IMR-90 (cell line): Measurements from ENCODE around the gene NCOA3. TPM values are rescaled to one million over a fixed set of nuclear protein-coding genes. Genes with fewer than 3 reads are reported as not detected.

Source experiments
- ATAC-seq: fragments of 200-7000 bp; cut with Tn5 transposase; 2 replicates; pipeline ENCODE4 v1.9.1; 2020; ENCODE audit warnings: low read depth, mild to moderate bottlenecking, moderate library complexity
- BruUV-seq: library from RNA; stranded (reverse); fragments of 400-500 nt; replicated peaks from 2 replicates; lab custom pipeline; 2021; lab: Mats Ljungman, UMichigan
- CTCF ChIA-PET: fragments of 300-600 bp; formaldehyde crosslinking; extraction: SDS; loops from one replicate; lab custom pipeline; 2021; ENCODE audit warnings: antibody characterized with exemption; lab: Yijun Ruan, JAX
- POLR2A ChIA-PET: fragments of 300-600 bp; sonication (Branson Sonifier 250); formaldehyde crosslinking; loops from one replicate; lab custom pipeline; 2022; ENCODE audit warnings: antibody characterized with exemption; ENCODE audit not compliant: unreplicated experiment; lab: Charles Lee
- DNase-seq: peaks from one replicate; pipeline ENCODE4 v3.0.0; 2013
- H2AFZ ChIP-seq: replicated peaks from 2 replicates; pipeline ENCODE3; 2013; ENCODE audit warnings: low read length, mild to moderate bottlenecking; ENCODE audit not compliant: poor library complexity
- H2AK5ac ChIP-seq: 2 replicates; pipeline ENCODE4 v1.6.1; 2013; ENCODE audit warnings: low read depth, low read length, inconsistent platforms
- H2AK9ac ChIP-seq: replicated peaks from 2 replicates; pipeline ENCODE3; 2013; ENCODE audit warnings: mild to moderate bottlenecking, low read depth, low read length, moderate library complexity; ENCODE audit not compliant: poor library complexity
- H2BK120ac ChIP-seq: 2 replicates; pipeline ENCODE4 v1.6.1; 2013; ENCODE audit warnings: low read depth, low read length, inconsistent platforms
- H2BK15ac ChIP-seq: 3 replicates; pipeline ENCODE4 v1.6.1; 2013; ENCODE audit warnings: low read depth, low read length, inconsistent platforms
- H2BK20ac ChIP-seq: 2 replicates; pipeline ENCODE4 v1.6.1; 2013; ENCODE audit warnings: low read depth, mild to moderate bottlenecking, inconsistent platforms, low read length, moderate library complexity
- H2BK5ac ChIP-seq: 2 replicates; pipeline ENCODE4 v1.6.1; 2013; ENCODE audit warnings: mild to moderate bottlenecking, low read depth, low read length, inconsistent platforms; ENCODE audit not compliant: poor library complexity, severe bottlenecking
- H3K14ac ChIP-seq: replicated peaks from 2 replicates; pipeline ENCODE4 v1.6.1; 2013; ENCODE audit warnings: low read depth, low read length, inconsistent platforms
- H3K18ac ChIP-seq: 2 replicates; pipeline ENCODE4 v1.6.1; 2013; ENCODE audit warnings: low read depth, low read length, control low read depth
- H3K23ac ChIP-seq: 2 replicates; pipeline ENCODE4 v1.6.1; 2013; ENCODE audit warnings: low read depth, low read length, inconsistent platforms
- H3K27ac ChIP-seq: 2 replicates; pipeline ENCODE4 v1.5.1; 2013; ENCODE audit warnings: mild to moderate bottlenecking, control low read depth, low read length; ENCODE audit not compliant: insufficient read depth
- H3K27me3 ChIP-seq: 2 replicates; pipeline ENCODE4 v1.6.1; 2013; ENCODE audit warnings: low read length; ENCODE audit not compliant: control insufficient read depth, insufficient read depth
- H3K36me3 ChIP-seq: 2 replicates; pipeline ENCODE4 v1.6.1; 2013; ENCODE audit warnings: low read length, mixed read lengths; ENCODE audit not compliant: control insufficient read depth, insufficient read depth
- H3K4ac ChIP-seq: 2 replicates; pipeline ENCODE4 v1.6.1; 2013; ENCODE audit warnings: low read depth, low read length, inconsistent platforms
- H3K4me1 ChIP-seq: 2 replicates; pipeline ENCODE4 v1.6.1; 2013; ENCODE audit warnings: low read length, mixed read lengths; ENCODE audit not compliant: control insufficient read depth, insufficient read depth
- H3K4me2 ChIP-seq: 2 replicates; pipeline ENCODE4 v1.6.1; 2013; ENCODE audit warnings: low read depth, mild to moderate bottlenecking, control low read depth, low read length, moderate library complexity
- H3K4me3 ChIP-seq: 2 replicates; pipeline ENCODE4 v1.5.1; 2013; ENCODE audit warnings: low read depth, mild to moderate bottlenecking, control low read depth, low read length, moderate library complexity; ENCODE audit not compliant: insufficient read depth
- H3K56ac ChIP-seq: 2 replicates; pipeline ENCODE4 v1.6.1; 2013; ENCODE audit warnings: low read length, inconsistent platforms; ENCODE audit not compliant: insufficient read depth; ENCODE audit errors: extremely low read depth
- H3K79me1 ChIP-seq, 2 experiments: 2 replicates each; pipeline ENCODE4 v1.6.1; 2013; ENCODE audit warnings: low read length in 2 of 2, inconsistent platforms in 1 of 2, low read depth in 1 of 2
- H3K9ac ChIP-seq: 2 replicates; pipeline ENCODE4 v1.6.1; 2013; ENCODE audit warnings: low read depth, low read length, control low read depth
- H3K9me1 ChIP-seq: 2 replicates; pipeline ENCODE4 v1.6.1; 2013; ENCODE audit warnings: low read length, inconsistent platforms; ENCODE audit not compliant: insufficient read depth
- H3K9me3 ChIP-seq: 2 replicates; pipeline ENCODE4 v1.6.1; 2013; ENCODE audit warnings: low read length; ENCODE audit not compliant: control insufficient read depth, insufficient read depth
- H4K20me1 ChIP-seq: 2 replicates; pipeline ENCODE4 v1.6.1; 2013; ENCODE audit warnings: low read length, inconsistent platforms; ENCODE audit not compliant: insufficient read depth
- H4K5ac ChIP-seq: 2 replicates; pipeline ENCODE4 v1.6.1; 2013; ENCODE audit warnings: mild to moderate bottlenecking, low read depth, low read length, control low read depth
- H4K8ac ChIP-seq, 2 experiments: 2 replicates each; pipeline ENCODE4 v1.6.1; 2013; ENCODE audit warnings: low read depth in 2 of 2, low read length in 2 of 2, control low read depth in 1 of 2, inconsistent platforms in 1 of 2
- H4K91ac ChIP-seq: 2 replicates; pipeline ENCODE4 v1.6.1; 2013; ENCODE audit warnings: low read depth, low read length, inconsistent platforms; ENCODE audit not compliant: insufficient read depth
- BHLHE40 ChIP-seq: fragments of 150-350 bp; IDR thresholded peaks from 2 replicates; pipeline ENCODE4 v1.6.1; 2016; ENCODE audit warnings: mild to moderate bottlenecking, low read depth, low read length
- CEBPB ChIP-seq: IDR thresholded peaks from 2 replicates; pipeline ENCODE4 v1.6.1; 2012; ENCODE audit warnings: low read depth, low read length, improper control_type of control experiment
- CHD1 ChIP-seq: IDR thresholded peaks from 2 replicates; pipeline ENCODE4 v1.6.1; 2012; ENCODE audit warnings: low read depth, low read length, improper control_type of control experiment
- FOS ChIP-seq: fragments of 150-350 bp; IDR thresholded peaks from 2 replicates; pipeline ENCODE4 v1.6.1; 2016; ENCODE audit warnings: low read depth, low read length
- MAFK ChIP-seq: IDR thresholded peaks from 2 replicates; pipeline ENCODE4 v1.6.1; 2012; ENCODE audit warnings: low read depth, low read length, improper control_type of control experiment
- MAZ ChIP-seq: IDR thresholded peaks from 2 replicates; pipeline ENCODE4 v1.6.1; 2012; ENCODE audit warnings: low read depth, mild to moderate bottlenecking, low read length, improper control_type of control experiment, moderate library complexity, borderline replicate concordance
- MXI1 ChIP-seq: IDR thresholded peaks from 2 replicates; pipeline ENCODE4 v1.6.1; 2012; ENCODE audit warnings: low read depth, mild to moderate bottlenecking, low read length, moderate library complexity, borderline replicate concordance
- NFE2L2 ChIP-seq: fragments of 150-350 bp; IDR thresholded peaks from 2 replicates; pipeline ENCODE4 v1.6.1; 2016; ENCODE audit warnings: low read depth, mild to moderate bottlenecking, low read length
- POLR2A ChIP-seq: IDR thresholded peaks from 2 replicates; pipeline ENCODE4 v1.6.1; 2012; ENCODE audit warnings: mild to moderate bottlenecking, low read depth, low read length
- RAD21 ChIP-seq: IDR thresholded peaks from 2 replicates; pipeline ENCODE4 v1.6.1; 2012; ENCODE audit warnings: low read length, improper control_type of control experiment
- RCOR1 ChIP-seq: IDR thresholded peaks from 2 replicates; pipeline ENCODE4 v1.6.1; 2012; ENCODE audit warnings: mild to moderate bottlenecking, low read length, improper control_type of control experiment; ENCODE audit not compliant: insufficient replicate concordance
- RFX5 ChIP-seq: IDR thresholded peaks from 2 replicates; pipeline ENCODE4 v1.8.0; 2012; ENCODE audit warnings: low read depth, mild to moderate bottlenecking, low read length, moderate library complexity
- SMC3 ChIP-seq: fragments of 150-350 bp; IDR thresholded peaks from 2 replicates; pipeline ENCODE4 v1.6.1; 2016; ENCODE audit warnings: low read depth, mild to moderate bottlenecking, antibody characterized with exemption, low read length, moderate library complexity
- WGBS, 2 experiments: methylation state at CpG; one replicate each; pipeline versions ENCODE4 v1.1.5 to v1.1.7; 2013; ENCODE audit warnings: missing lambda C conversion rate in 2 of 2; ENCODE audit not compliant: insufficient read length in 1 of 2; ENCODE audit errors: extremely low coverage in 2 of 2; 5-methylcytosine and 5-hydroxymethylcytosine counted together
- dilution Hi-C: fragments of 300-500 bp; cut with HindIII; formaldehyde crosslinking; loops from one replicate; pipeline ENCODE4 v1.14.3; 2018; ENCODE audit warnings: low sequenced_read_pairs; ENCODE audit not compliant: unreplicated experiment
- in situ Hi-C: fragments of 300-500 bp; cut with MboI; formaldehyde crosslinking; loops from 3 replicates; pipeline ENCODE4 v1.14.3; 2019; ENCODE audit warnings: low sequenced_read_pairs, inconsistent platforms, mixed read lengths
- intact Hi-C: fragments of 100-400 bp; cut with micrococcal nuclease; formaldehyde crosslinking; loops from 2 replicates; pipeline ENCODE4 v1.10.0; 2022
- polyA plus RNA-seq, 3 experiments: library from polyadenylated mRNA; depleted of rRNA; stranded (reverse); fragments of >200 nt; gene quantifications; 2 replicates each; pipeline ENCODE4 v1.2.3, GENCODE V29; 2012; ENCODE audit warnings: low replicate concordance in 1 of 3
- total RNA-seq: library from RNA; depleted of rRNA; stranded (reverse); fragments of >200 nt; gene quantifications from 2 replicates; pipeline ENCODE4 v1.2.3, GENCODE V29; 2012
- TF ChIP-seq, protein P1 (sequence below): conservative IDR thresholded peaks from 2 replicates; pipeline ENCODE4 v1.5.1; 2012; ENCODE audit warnings: mild to moderate bottlenecking, low read depth, low read length, improper control_type of control experiment
- TF ChIP-seq, protein P2 (sequence below): fragments of 150-350 bp; IDR thresholded peaks from 2 replicates; pipeline ENCODE4 v1.6.1; 2017; ENCODE audit warnings: mild to moderate bottlenecking, antibody characterized with exemption, low read length, low read depth
- TF ChIP-seq, protein P3 (sequence below): fragments of 150-350 bp; IDR thresholded peaks from 2 replicates; pipeline ENCODE4 v1.6.1; 2016; ENCODE audit warnings: low read depth, mild to moderate bottlenecking, low read length, moderate library complexity, borderline replicate concordance

NCOA3 gene
- total and polyA plus RNA-seq, 2 of the 4 experiments (the other 2 are of a cell fraction) = 8.8 to 29.0 TPM

- Histone ChIP-seq H2AFZ (no peak overlapping the region), H3K36me3 (no peaks in the 10 kb centered on the region), H3K4me3 (no peak overlapping the region), H4K91ac (no peak overlapping the region), H2AK5ac (no peak overlapping the region), H3K9me1 (no peaks in the 10 kb centered on the region), H3K18ac (no peak overlapping the region), H3K4me1 (peaks cover 4% of the 10 kb centered on the region; the same call in 1 of the 2 replicates), H3K27me3 (no peaks in the 10 kb centered on the region), H2BK20ac (no peak overlapping the region), H3K4me2 (no peak overlapping the region), H2BK15ac (no peak overlapping the region), H3K9ac (no peak overlapping the region), H3K4ac (no peak overlapping the region), H3K27ac (no peak overlapping the region), H2AK9ac (no peak overlapping the region), H4K5ac (no peak overlapping the region), H3K56ac (no peak overlapping the region), H3K14ac (no peak overlapping the region), H4K8ac (no peak overlapping the region), H3K79me1 (no peaks in the 10 kb centered on the region), H3K23ac (no peak overlapping the region), H2BK120ac (no peak overlapping the region), H3K9me3 (no peaks in the 10 kb centered on the region), H4K20me1 (no peaks in the 10 kb centered on the region), H2BK5ac (no peak overlapping the region)
- no TSS peak for BruUV-seq
- ChIA-PET CTCF (no interaction called here), POLR2A (no interaction called here)
- in situ Hi-C loops = no loop called here
- dilution Hi-C loops = no loop called here
- intact Hi-C loops = no loop called here
- TF ChIP-seq RCOR1 (no peak), SMC3 (no peak), MAZ (no peak), POLR2A (no peak), CEBPB (no peak), CHD1 (no peak), NFE2L2 (no peak), RAD21 (no peak), MXI1 (no peak), MAFK (no peak), FOS (no peak), RFX5 (no peak), BHLHE40 (no peak)
- TF ChIP-seq, protein P1, sequence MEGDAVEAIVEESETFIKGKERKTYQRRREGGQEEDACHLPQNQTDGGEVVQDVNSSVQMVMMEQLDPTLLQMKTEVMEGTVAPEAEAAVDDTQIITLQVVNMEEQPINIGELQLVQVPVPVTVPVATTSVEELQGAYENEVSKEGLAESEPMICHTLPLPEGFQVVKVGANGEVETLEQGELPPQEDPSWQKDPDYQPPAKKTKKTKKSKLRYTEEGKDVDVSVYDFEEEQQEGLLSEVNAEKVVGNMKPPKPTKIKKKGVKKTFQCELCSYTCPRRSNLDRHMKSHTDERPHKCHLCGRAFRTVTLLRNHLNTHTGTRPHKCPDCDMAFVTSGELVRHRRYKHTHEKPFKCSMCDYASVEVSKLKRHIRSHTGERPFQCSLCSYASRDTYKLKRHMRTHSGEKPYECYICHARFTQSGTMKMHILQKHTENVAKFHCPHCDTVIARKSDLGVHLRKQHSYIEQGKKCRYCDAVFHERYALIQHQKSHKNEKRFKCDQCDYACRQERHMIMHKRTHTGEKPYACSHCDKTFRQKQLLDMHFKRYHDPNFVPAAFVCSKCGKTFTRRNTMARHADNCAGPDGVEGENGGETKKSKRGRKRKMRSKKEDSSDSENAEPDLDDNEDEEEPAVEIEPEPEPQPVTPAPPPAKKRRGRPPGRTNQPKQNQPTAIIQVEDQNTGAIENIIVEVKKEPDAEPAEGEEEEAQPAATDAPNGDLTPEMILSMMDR = no peak
- TF ChIP-seq, protein P2, sequence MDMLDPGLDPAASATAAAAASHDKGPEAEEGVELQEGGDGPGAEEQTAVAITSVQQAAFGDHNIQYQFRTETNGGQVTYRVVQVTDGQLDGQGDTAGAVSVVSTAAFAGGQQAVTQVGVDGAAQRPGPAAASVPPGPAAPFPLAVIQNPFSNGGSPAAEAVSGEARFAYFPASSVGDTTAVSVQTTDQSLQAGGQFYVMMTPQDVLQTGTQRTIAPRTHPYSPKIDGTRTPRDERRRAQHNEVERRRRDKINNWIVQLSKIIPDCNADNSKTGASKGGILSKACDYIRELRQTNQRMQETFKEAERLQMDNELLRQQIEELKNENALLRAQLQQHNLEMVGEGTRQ = no peak
- TF ChIP-seq, protein P3, sequence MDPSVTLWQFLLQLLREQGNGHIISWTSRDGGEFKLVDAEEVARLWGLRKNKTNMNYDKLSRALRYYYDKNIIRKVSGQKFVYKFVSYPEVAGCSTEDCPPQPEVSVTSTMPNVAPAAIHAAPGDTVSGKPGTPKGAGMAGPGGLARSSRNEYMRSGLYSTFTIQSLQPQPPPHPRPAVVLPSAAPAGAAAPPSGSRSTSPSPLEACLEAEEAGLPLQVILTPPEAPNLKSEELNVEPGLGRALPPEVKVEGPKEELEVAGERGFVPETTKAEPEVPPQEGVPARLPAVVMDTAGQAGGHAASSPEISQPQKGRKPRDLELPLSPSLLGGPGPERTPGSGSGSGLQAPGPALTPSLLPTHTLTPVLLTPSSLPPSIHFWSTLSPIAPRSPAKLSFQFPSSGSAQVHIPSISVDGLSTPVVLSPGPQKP = no peak
- no CpG with 5 or more reads among the region's 2 CpGs for WGBS, 2 experiments
- DNase-seq (no peak), ATAC-seq (no peak)
Measured at GRCh38 chr20:47490795-47491194, 10.9 kb upstream of the NCOA3 start.
